Mesothelial cell of epicardium (in vitro differentiated cells): ENCODE results near the gene SLC9A1. TPM values are rescaled to one million over a fixed set of nuclear protein-coding genes. Genes with fewer than 3 reads are reported as not detected.
A peak's percentile ranks its signal among the peaks of the same experiment; 100 is the strongest.

Experiments
- DNase-seq, 2 experiments: peaks; one replicate each; pipeline ENCODE4 v3.0.0; 2021; ENCODE audit warnings: low spot score in 2 of 2; ENCODE audit not compliant: unreplicated experiment in 2 of 2
- H3K27ac Mint-ChIP-seq: 2 replicates; pipeline ENCODE4 v1.8.0; 2021; ENCODE audit warnings: mixed read lengths
- H3K27me3 Mint-ChIP-seq: 2 replicates; pipeline ENCODE4 v1.8.0; 2021; ENCODE audit warnings: low read depth, mixed read lengths
- H3K36me3 Mint-ChIP-seq: 2 replicates; pipeline ENCODE4 v1.8.0; 2021; ENCODE audit warnings: mixed read lengths
- H3K4me1 Mint-ChIP-seq: 2 replicates; pipeline ENCODE4 v1.8.0; 2021; ENCODE audit warnings: mixed read lengths
- H3K4me3 Mint-ChIP-seq: 2 replicates; pipeline ENCODE4 v1.8.0; 2021; ENCODE audit warnings: mild to moderate bottlenecking, moderate library complexity, mixed read lengths
- H3K9me3 Mint-ChIP-seq: 2 replicates; pipeline ENCODE4 v1.8.0; 2021; ENCODE audit warnings: mixed read lengths
- CTCF ChIP-seq: fragments of 200-600 bp; sonication (generic); IDR thresholded peaks from one replicate; pipeline ENCODE4 v1.5.0; 2021; ENCODE audit warnings: antibody characterized with exemption; ENCODE audit not compliant: unreplicated experiment
- total RNA-seq: library from RNA; stranded (reverse); gene quantifications from 3 replicates; pipeline ENCODE4 v1.2.1, GENCODE V29; 2021

The SLC9A1 gene
- total RNA-seq, 1 donor from 2014 or later, result 33.9 TPM

GRCh38 chr1:27153927-27154358 lies 982 bp downstream of the SLC9A1 start:
- no peak for TF ChIP-seq CTCF
- Mint-ChIP-seq H3K4me3 (peak overlapping the region; percentile 92), H3K36me3 (no peaks in the 10 kb centered on the region), H3K4me1 (peaks cover 49% of the 10 kb centered on the region), H3K27me3 (no peaks in the 10 kb centered on the region), H3K27ac (peak overlapping the region; percentile 97), H3K9me3 (no peaks in the 10 kb centered on the region)
- DNase-seq, result no peak

GRCh38 chr1:27153549-27153886 lies 1.4 kb downstream of the SLC9A1 start:
- H3K27ac Mint-ChIP-seq, result peak overlapping the region; percentile 97
- DNase-seq, result no peak
- no peaks in the 10 kb centered on the region for H3K27me3 Mint-ChIP-seq
- H3K4me1 Mint-ChIP-seq, result peaks cover 53% of the 10 kb centered on the region
- no peak for TF ChIP-seq CTCF
- peak overlapping the region; percentile 92 for H3K4me3 Mint-ChIP-seq
- no peaks in the 10 kb centered on the region for H3K36me3 Mint-ChIP-seq
- no peaks in the 10 kb centered on the region for H3K9me3 Mint-ChIP-seq

GRCh38 chr1:27152829-27153548 lies 1.9 kb downstream of the SLC9A1 start:
- Mint-ChIP-seq H3K9me3 (no peaks in the 10 kb centered on the region), H3K36me3 (no peaks in the 10 kb centered on the region), H3K4me1 (peaks cover 58% of the 10 kb centered on the region), H3K27ac (peak overlapping the region; percentile 97), H3K27me3 (no peaks in the 10 kb centered on the region), H3K4me3 (peak overlapping the region; percentile 92)
- DNase-seq, result no peak
- no peak for TF ChIP-seq CTCF

GRCh38 chr1:27152004-27152828 lies 2.7 kb downstream of the SLC9A1 start:
- no peaks in the 10 kb centered on the region for H3K9me3 Mint-ChIP-seq
- H3K4me3 Mint-ChIP-seq, result peak overlapping the region; percentile 92
- no peak for TF ChIP-seq CTCF
- no peaks in the 10 kb centered on the region for H3K27me3 Mint-ChIP-seq
- H3K4me1 Mint-ChIP-seq, result peaks cover 58% of the 10 kb centered on the region
- no peak overlapping the region for H3K27ac Mint-ChIP-seq
- no peaks in the 10 kb centered on the region for H3K36me3 Mint-ChIP-seq
- no peak for DNase-seq

GRCh38 chr1:27150641-27151040 lies 4.3 kb downstream of the SLC9A1 start:
- H3K27me3 Mint-ChIP-seq, result no peaks in the 10 kb centered on the region
- no peaks in the 10 kb centered on the region for H3K36me3 Mint-ChIP-seq
- H3K4me3 Mint-ChIP-seq, result no peak overlapping the region
- no peak overlapping the region for H3K27ac Mint-ChIP-seq
- TF ChIP-seq CTCF, result no peak
- no peak for DNase-seq
- peaks cover 67% of the 10 kb centered on the region for H3K4me1 Mint-ChIP-seq
- H3K9me3 Mint-ChIP-seq, result no peaks in the 10 kb centered on the region
